Neural progenitor cell (in vitro differentiated cells): ENCODE data around the gene ADI1. TPM values are rescaled to one million over a fixed set of nuclear protein-coding genes. Genes with fewer than 3 reads are reported as not detected.

Source experiments
- DNase-seq: peaks from one replicate; pipeline ENCODE4 v3.0.0-alpha.2; 2016; ENCODE audit warnings: low spot score
- H2AFZ ChIP-seq: fragments of 200-600 bp; sonication (generic); replicated peaks from 2 replicates; pipeline ENCODE4 v1.6.1; 2016; ENCODE audit warnings: antibody characterized with exemption
- H3F3A ChIP-seq: fragments of 200-600 bp; sonication (generic); 2 replicates; pipeline ENCODE4 v1.6.1; 2016; ENCODE audit warnings: antibody characterized with exemption, low read depth
- H3K27ac ChIP-seq: fragments of 200-600 bp; sonication (generic); 2 replicates; pipeline ENCODE4 v1.5.1; 2016; ENCODE audit warnings: mild to moderate bottlenecking
- H3K27me3 ChIP-seq: fragments of 200-600 bp; sonication (generic); 2 replicates; pipeline ENCODE4 v1.6.1; 2016; ENCODE audit warnings: mild to moderate bottlenecking, moderate library complexity
- H3K36me3 ChIP-seq: fragments of 200-600 bp; sonication (generic); 2 replicates; pipeline ENCODE4 v1.5.1; 2016
- H3K4me1 ChIP-seq: fragments of 200-600 bp; sonication (generic); 2 replicates; pipeline ENCODE4 v1.6.1; 2016; ENCODE audit warnings: mixed run types
- H3K4me2 ChIP-seq: fragments of 200-600 bp; sonication (generic); 2 replicates; pipeline ENCODE4 v1.6.1; 2016
- H3K4me3 ChIP-seq: fragments of 200-600 bp; sonication (generic); 2 replicates; pipeline ENCODE4 v1.5.1; 2016
- H3K79me2 ChIP-seq: fragments of 200-600 bp; sonication (generic); 2 replicates; pipeline ENCODE4 v1.6.1; 2016; ENCODE audit warnings: low read depth
- H3K9ac ChIP-seq: fragments of 200-600 bp; sonication (generic); 2 replicates; pipeline ENCODE4 v1.6.1; 2016
- H3K9me3 ChIP-seq: fragments of 200-600 bp; sonication (generic); 2 replicates; pipeline ENCODE4 v1.5.1; 2016; ENCODE audit warnings: low read depth
- H4K20me1 ChIP-seq: fragments of 200-600 bp; sonication (generic); 2 replicates; pipeline ENCODE4 v1.6.1; 2016; ENCODE audit warnings: low read depth
- H3K27ac Mint-ChIP-seq: 3 replicates; pipeline ENCODE4 v1.8.0; 2021; ENCODE audit warnings: mixed read lengths
- H3K27me3 Mint-ChIP-seq: 2 replicates; pipeline ENCODE4 v1.8.0; 2022; ENCODE audit warnings: low read depth, mild to moderate bottlenecking, inconsistent platforms, moderate library complexity, mixed read lengths; ENCODE audit not compliant: insufficient read depth
- H3K36me3 Mint-ChIP-seq: 3 replicates; pipeline ENCODE4 v1.8.0; 2021; ENCODE audit warnings: mixed read lengths
- H3K4me1 Mint-ChIP-seq: 3 replicates; pipeline ENCODE4 v1.8.0; 2021; ENCODE audit warnings: mixed read lengths
- H3K4me3 Mint-ChIP-seq: 3 replicates; pipeline ENCODE4 v1.8.0; 2021; ENCODE audit warnings: mild to moderate bottlenecking, moderate library complexity, mixed read lengths
- H3K9me3 Mint-ChIP-seq: 3 replicates; pipeline ENCODE4 v1.8.0; 2020; ENCODE audit warnings: mixed read lengths
- CTCF ChIP-seq: fragments of 200-600 bp; sonication (generic); IDR thresholded peaks from 2 replicates; pipeline ENCODE4 v1.5.1; 2017; ENCODE audit warnings: antibody characterized with exemption, mild to moderate bottlenecking
- EZH2 ChIP-seq: fragments of 200-600 bp; sonication (generic); IDR thresholded peaks from 2 replicates; pipeline ENCODE4 v1.6.1; 2017; ENCODE audit warnings: antibody characterized with exemption, mild to moderate bottlenecking, moderate library complexity
- EZH2phosphoT487 ChIP-seq: fragments of 200-600 bp; sonication (generic); IDR thresholded peaks from 2 replicates; pipeline ENCODE4 v1.6.1; 2017; ENCODE audit warnings: antibody characterized with exemption
- total RNA-seq: library from RNA; depleted of rRNA; stranded (reverse); fragments of >200 nt; gene quantifications from 2 replicates; pipeline ENCODE4 v1.2.3, GENCODE V29; 2015; ENCODE audit warnings: low replicate concordance

Gene ADI1
- total RNA-seq, 1 donor from 2014 or later, result 29.3 TPM

DNA sequence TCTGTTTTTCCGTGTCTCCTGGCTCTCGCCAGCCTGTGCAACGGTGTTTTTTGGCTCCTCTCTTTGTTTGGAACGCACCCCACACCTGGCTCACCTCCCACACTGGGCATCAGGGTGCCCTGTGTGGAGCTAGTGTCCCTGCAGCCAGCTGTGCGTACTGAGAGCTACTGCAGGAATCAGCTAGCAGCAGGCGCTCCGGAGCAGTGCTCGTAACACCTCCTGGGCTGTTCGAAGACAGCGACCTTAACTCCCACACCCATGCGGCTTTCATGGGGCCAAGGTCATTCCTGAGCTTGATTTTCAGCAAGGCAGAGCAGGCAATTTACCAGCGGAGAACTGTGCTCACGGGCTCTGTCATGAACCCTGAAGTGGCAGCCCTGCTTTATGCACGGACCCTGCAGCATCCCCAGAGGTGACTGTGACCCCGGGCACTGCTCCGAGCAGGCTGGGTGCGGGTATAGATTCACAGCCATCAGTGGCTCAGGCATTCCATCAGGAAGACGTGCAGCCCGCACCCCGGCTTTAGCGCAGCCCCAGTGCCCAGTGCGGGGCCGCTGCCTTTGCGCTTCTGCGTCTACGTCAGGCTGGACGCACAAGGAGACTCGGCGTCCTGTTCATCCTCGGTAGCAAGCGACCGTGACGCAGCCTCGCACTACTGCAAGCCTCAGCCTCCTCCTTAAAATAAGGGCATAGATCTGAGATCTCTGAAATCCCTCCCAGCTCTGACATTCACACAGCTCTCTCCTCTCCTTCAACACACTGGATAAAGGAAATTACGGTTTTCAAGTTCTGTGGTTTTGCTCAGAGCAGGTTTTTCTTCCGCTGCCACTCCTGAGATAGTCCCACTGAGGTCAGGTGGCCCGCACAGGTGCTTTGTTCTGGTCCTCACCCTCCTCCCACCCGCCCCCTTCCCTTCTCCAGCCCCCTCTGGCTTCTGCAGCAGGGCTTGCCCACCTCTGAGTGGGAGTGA, 58.2 kb downstream of the ADI1 start:
- Mint-ChIP-seq H3K27ac (no peak overlapping the region), H3K27me3 (peaks cover 7% of the 10 kb centered on the region), H3K4me3 (no peak overlapping the region), H3K36me3 (peaks cover 13% of the 10 kb centered on the region), H3K9me3 (no peaks in the 10 kb centered on the region), H3K4me1 (peaks cover 24% of the 10 kb centered on the region)
- H4K20me1 ChIP-seq, result peaks cover 7% of the 10 kb centered on the region
- H3K9me3 ChIP-seq, result no peaks in the 10 kb centered on the region
- TF ChIP-seq EZH2phosphoT487 (no peak), EZH2 (no peak), CTCF (no peak)
- no peak for DNase-seq
- no peak overlapping the region for H3K9ac ChIP-seq
- H3K27ac ChIP-seq, result no peak overlapping the region
- no peaks in the 10 kb centered on the region for H3K36me3 ChIP-seq
- no peak overlapping the region for H3K4me3 ChIP-seq
- H3K79me2 ChIP-seq, result no peaks in the 10 kb centered on the region
- peaks cover 10% of the 10 kb centered on the region for H3K4me1 ChIP-seq
- H3F3A ChIP-seq, result peaks cover 14% of the 10 kb centered on the region
- H3K27me3 ChIP-seq, result no peaks in the 10 kb centered on the region
- no peak overlapping the region for H2AFZ ChIP-seq
- no peak overlapping the region for H3K4me2 ChIP-seq

DNA sequence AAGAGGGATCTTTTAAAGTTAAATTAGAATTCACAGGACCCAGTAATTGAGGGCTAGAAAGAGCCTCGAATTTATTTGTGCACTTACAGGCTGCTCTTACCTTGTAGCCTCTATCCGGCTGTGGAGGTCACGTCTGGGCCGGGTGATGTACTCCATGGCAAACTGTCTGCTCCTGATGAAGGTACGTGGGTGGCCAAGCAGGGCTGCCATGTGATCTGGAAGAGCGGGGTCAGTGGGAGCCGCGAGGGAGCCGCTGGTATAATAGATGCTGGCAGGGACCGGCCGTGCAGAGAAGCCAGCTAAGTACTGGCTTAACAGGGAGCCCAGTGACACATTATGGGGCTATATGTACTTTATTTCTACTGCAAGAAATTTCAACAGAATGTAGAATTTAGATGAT, 59.2 kb downstream of the ADI1 start:
- peaks cover 7% of the 10 kb centered on the region for H4K20me1 ChIP-seq
- no peaks in the 10 kb centered on the region for H3K9me3 ChIP-seq
- Mint-ChIP-seq H3K4me1 (peaks cover 18% of the 10 kb centered on the region), H3K27ac (peak overlapping the region; percentile 83), H3K9me3 (no peaks in the 10 kb centered on the region), H3K4me3 (peak overlapping the region; percentile 21), H3K36me3 (peaks cover 22% of the 10 kb centered on the region), H3K27me3 (peaks cover 7% of the 10 kb centered on the region)
- H3K9ac ChIP-seq, result no peak overlapping the region
- H3F3A ChIP-seq, result peaks cover 14% of the 10 kb centered on the region
- TF ChIP-seq CTCF, result no peak
- no peak for TF ChIP-seq EZH2phosphoT487
- no peak for TF ChIP-seq EZH2
- no peak overlapping the region for H2AFZ ChIP-seq
- no peaks in the 10 kb centered on the region for H3K36me3 ChIP-seq
- no peaks in the 10 kb centered on the region for H3K79me2 ChIP-seq
- H3K27ac ChIP-seq, result no peak overlapping the region
- H3K27me3 ChIP-seq, result no peaks in the 10 kb centered on the region
- H3K4me1 ChIP-seq, result peaks cover 10% of the 10 kb centered on the region
- no peak overlapping the region for H3K4me2 ChIP-seq
- DNase-seq, result no peak
- no peak overlapping the region for H3K4me3 ChIP-seq

DNA sequence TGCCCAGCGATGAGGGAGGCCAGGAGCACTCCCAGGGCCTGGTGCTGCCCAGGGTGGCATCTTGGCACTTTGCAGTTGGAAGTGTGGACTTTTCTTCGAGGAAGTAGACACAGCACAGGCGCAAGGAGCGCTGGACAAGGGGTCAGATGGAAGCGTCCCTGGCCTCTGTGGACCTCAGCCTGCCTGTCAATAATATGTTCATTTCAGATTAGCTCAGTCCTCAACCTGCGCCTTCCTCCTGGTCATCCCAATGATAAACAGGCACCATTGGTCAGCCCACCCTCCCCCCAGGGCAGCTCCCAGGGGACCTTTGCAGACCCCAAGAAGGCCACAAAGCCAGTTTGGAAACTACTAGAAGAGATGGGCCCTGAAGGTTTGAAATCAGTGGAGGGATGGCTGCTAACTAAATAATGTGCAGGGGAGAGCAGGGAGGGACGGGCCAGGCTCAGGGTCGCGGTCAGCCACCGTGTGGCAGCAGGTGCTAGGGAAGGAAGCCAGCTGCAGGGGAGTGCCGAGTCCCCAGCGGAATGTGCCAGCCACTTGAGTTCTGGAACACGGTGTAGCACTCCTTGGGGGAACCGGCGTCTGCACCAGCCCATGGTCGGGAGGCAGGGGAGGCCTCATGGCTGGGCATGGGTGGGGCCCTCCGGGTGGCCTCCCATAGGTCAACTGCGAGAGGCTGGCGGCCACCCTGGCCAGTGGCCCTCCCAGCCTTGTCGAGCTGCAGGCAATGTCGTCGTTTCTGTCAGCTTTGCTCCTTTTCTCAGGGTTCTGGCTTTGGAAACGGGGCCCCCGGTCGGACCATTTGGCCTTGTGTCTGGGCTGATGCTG, 59.9 kb downstream of the ADI1 start:
- Mint-ChIP-seq H3K4me3 (no peak overlapping the region), H3K36me3 (peaks cover 21% of the 10 kb centered on the region), H3K4me1 (peaks cover 16% of the 10 kb centered on the region), H3K27me3 (peaks cover 6% of the 10 kb centered on the region), H3K27ac (no peak overlapping the region), H3K9me3 (no peaks in the 10 kb centered on the region)
- Histone ChIP-seq H3K27me3 (no peaks in the 10 kb centered on the region), H3K36me3 (no peaks in the 10 kb centered on the region), H3K27ac (no peak overlapping the region), H4K20me1 (peaks cover 7% of the 10 kb centered on the region), H3K4me2 (no peak overlapping the region), H2AFZ (no peak overlapping the region), H3K4me3 (no peak overlapping the region), H3K4me1 (peaks cover 10% of the 10 kb centered on the region), H3F3A (peaks cover 14% of the 10 kb centered on the region), H3K9ac (no peak overlapping the region), H3K9me3 (no peaks in the 10 kb centered on the region), H3K79me2 (no peaks in the 10 kb centered on the region)
- peak; percentile 31 for DNase-seq
- TF ChIP-seq EZH2phosphoT487 (no peak), CTCF (peak; percentile 14), EZH2 (no peak)
